HG02678 (cell line): ENCODE results near the gene CASR.
A peak's percentile ranks its signal among the peaks of the same experiment; 100 is the strongest.

Experiments
- ATAC-seq: cut with Tn5 transposase; IDR thresholded peaks from one replicate; pipeline ENCODE4 v1.9.1; 2021; ENCODE audit warnings: mild to moderate bottlenecking, moderate library complexity; ENCODE audit not compliant: unreplicated experiment

The CASR gene

DNA sequence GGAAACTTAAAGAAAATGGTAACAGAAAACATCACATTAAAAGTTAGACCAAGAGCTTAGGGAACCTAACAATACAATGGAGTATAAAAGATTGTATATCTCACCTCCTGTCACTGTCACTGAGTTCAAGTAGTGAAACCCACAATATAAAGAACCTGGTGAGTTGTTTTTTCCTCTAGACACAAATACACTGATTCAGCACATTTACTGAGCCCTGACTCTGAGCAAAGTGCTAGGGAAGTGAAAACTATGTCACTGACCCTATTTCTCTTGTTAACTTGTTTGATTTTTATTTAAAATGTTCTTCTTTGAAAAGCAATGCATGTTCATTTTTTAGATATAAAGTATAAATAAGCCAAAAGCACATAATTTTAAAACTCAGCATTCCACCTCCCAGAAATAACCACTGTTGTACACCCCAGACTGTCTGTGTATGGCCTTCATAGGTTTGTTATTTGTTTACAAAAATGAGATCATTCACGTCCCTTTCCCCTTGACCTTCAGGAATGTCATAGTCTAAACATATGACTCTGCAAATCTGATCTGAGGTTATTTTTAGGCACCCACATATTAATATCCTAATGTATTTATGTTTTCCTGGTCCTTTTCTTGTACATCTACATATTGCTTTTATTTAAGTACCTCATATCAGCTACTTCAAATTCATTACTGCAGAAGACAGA, 72.4 kb downstream of the CASR start:
- peak; percentile 71 for ATAC-seq

DNA sequence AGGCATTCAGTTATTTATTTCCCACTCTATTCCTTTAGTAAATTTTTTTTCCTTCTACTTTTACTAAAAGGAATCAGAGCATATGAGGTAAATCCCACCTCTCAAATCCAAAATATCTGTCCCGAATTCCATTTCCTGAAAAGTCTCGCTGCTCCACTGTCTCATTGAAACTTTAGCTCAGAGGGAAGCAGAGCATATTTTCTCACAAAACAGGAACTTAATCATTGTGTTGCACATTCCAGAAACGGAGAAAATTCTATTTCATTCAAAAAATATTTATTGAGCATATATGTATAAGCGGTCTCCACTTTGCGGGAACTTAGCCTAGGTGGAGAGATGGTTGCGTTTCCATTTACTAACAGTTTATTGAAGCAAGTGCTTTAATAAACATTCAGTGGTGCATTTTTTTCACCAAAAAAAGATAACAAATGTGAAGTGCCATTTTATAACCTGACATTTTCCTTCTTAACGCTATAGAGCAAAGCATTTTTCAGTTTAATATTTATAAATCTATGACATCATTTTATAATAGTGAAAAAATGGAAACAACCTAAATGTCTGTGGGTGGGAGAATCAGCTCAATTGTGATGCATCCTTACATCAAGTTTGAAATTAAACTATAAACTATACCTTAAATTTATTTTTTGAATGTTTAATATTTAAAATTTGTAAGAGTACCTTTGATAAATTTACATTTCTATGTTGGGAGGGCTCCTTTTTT, 74.3 kb downstream of the CASR start:
- no peak for ATAC-seq

- ATAC-seq = peak; percentile 83
Observed at GRCh38 chr3:122258757-122259371, 75.4 kb downstream of the CASR start.

DNA sequence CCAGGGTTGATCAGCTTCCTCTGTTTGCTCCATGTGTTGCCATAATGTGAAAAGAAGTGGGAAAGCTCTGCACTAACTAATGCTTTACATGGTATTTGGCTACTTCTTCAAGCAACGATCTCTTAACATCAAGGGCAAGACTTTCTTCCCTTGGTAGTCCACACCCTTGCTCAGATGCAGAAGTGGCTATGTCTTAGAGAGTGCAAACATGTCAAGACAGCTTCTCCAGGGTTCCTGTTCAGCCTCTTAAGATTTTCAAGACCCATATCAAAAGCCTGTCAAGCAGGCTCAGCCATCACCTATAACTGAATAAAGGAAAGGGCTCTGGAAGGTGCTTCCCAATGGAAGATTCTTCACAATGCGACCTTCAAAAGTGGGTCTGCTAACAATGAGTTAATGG, 76.7 kb downstream of the CASR start:
- ATAC-seq = no peak

- no peak for ATAC-seq
Observed at GRCh38 chr3:122263058-122263457, 79.6 kb downstream of the CASR start.

- ATAC-seq = no peak
Observed at GRCh38 chr3:122263974-122264588, 80.6 kb downstream of the CASR start.

- ATAC-seq = no peak
Observed at GRCh38 chr3:122265957-122266356, 82.5 kb downstream of the CASR start.

- ATAC-seq = peak; percentile 46
Observed at GRCh38 chr3:122268257-122269024, 85.0 kb downstream of the CASR start.

DNA sequence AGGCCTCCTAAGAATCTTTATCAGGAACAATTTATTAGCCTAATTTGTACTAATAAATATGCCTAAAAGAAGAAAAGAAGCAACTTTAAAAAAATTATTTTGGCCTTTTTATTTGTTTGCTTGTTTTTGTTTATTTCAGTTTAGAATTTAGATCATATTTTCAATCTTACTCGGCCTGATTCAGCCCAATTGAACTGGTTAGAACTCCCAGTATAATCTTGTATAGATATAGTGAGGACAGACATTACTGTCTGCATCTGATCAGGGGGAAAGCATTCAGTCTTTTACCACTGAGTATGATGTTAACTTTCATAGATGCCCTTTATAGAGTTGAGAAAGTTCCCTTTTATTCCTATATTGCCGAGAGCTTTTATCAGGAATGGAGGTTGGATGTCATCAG, 85.6 kb downstream of the CASR start:
- no peak for ATAC-seq

DNA sequence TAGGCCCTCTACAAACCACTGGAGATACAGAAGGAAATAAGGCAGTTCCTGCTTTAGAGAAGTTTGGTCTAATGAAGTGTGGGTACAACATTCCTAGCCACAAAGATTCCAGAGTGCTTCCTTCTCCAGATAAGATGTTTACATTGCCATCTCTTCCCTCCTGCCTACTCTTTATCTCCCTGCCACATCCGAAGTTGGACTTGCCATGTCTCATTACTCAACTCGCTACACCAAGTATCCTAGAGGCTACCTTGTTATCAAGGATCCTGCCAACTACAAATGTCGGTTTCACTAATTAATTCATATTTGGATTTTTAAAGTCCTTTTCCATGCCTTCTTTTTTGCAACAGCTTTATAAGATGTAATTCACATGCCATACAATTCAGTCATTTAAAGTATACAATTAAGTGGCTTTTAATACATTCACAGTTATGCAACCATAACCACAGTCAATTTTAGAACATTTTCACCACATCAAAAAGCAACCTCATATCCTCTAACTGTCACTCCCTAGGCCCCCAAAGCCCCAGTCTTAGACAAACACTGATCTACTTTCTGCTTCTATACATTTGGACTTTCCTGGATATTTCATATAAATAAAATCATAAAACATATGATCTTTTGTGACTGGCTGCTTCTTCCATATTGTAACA, 87.9 kb downstream of the CASR start:
- ATAC-seq = no peak

DNA sequence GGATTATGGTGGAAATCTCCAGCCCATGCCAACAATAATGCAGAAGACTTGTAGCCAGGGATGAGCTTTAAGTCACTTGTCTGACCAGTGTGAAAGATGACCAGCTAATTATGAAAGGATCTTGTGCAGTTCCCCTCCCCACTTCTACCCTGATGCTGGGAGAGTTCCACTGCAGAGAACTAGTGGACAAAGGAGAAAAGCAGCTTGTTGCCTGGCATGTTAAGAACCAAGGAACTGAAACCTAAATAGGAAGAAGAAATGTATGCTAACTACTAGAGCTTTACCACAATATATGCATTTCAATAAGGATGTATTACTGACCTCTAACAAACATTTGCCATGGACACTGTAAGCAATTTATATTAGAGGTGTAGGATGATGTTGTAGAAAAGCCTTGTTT, 89.4 kb downstream of the CASR start:
- ATAC-seq = no peak

DNA sequence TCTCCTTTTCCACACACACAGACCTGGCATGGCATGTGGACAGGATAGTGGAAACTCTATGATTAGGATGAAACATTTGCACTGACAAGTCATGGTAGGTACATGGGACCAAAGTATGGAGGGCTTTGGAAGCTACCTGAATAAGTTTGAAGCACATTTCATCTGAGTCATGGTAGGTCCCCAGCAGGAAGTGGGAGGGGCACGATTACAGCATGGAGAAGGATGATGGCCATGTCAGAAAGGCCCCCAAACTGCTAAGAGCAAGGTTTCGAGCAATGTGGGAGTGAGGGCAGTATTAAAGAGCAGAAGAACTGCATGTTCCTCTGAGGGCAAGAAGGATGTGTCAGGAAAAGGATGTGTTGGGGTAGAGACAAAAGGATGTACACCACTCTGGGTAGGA, 90.0 kb downstream of the CASR start:
- ATAC-seq = no peak

- ATAC-seq = no peak
Observed at GRCh38 chr3:122281891-122282290, 98.4 kb downstream of the CASR start.

DNA sequence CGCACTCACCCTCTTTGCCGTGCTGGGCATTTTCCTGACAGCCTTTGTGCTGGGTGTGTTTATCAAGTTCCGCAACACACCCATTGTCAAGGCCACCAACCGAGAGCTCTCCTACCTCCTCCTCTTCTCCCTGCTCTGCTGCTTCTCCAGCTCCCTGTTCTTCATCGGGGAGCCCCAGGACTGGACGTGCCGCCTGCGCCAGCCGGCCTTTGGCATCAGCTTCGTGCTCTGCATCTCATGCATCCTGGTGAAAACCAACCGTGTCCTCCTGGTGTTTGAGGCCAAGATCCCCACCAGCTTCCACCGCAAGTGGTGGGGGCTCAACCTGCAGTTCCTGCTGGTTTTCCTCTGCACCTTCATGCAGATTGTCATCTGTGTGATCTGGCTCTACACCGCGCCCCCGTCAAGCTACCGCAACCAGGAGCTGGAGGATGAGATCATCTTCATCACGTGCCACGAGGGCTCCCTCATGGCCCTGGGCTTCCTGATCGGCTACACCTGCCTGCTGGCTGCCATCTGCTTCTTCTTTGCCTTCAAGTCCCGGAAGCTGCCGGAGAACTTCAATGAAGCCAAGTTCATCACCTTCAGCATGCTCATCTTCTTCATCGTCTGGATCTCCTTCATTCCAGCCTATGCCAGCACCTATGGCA, 100.5 kb downstream of the CASR start:
- ATAC-seq = no peak

- ATAC-seq = no peak
Observed at GRCh38 chr3:122284486-122284885, 101.0 kb downstream of the CASR start.

- no peak for ATAC-seq
Observed at GRCh38 chr3:122294359-122294758, 110.9 kb downstream of the CASR start.

DNA sequence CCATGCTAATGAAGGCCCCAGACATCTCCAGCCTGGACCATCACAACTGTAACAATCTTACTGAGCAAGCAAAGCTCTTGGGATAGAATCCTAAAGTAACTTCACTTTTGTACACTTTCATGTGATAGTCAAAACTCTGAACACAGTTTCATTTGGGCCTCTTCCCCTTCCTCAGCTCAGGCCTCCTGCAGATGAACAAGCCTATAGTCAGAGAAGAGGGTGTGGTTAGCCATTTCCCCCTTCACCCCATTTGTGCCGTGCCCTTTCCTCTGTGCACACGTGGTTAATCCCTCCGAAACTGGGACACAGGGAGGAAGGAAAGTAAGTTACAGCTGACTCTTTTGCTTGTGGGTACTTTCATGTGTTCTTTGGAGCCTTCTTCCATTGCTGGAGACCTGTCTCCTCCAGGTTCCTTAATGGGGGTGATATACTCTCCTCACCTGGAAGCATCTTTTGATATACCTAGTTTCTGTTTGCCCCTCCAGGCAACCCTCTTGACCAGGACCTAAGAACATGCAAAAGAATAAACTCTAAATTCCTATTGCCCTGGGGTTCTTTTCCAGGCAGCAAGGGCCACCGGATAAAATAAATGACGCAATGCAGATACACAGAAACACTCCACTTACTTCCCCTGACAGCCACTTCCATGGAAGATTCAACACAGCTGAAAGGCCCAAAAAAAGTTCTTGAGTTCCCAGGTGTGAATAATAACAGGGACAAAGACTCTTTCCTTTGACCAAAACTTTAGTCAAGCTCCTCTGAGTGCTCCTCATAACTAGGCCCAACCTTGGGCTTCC, 112.0 kb downstream of the CASR start:
- ATAC-seq = no peak

- ATAC-seq = peak; percentile 73
Observed at GRCh38 chr3:122298239-122298638, 114.8 kb downstream of the CASR start.

- no peak for ATAC-seq
Observed at GRCh38 chr3:122299215-122299614, 115.7 kb downstream of the CASR start.
